Esophagus muscularis mucosa (tissue), 4 donors: ENCODE data around the gene B4GALT5.

ENCODE experiments used
- CTCF ChIP-seq, 3 experiments: fragments of 200-600 bp in 2 of 3; fragments of 450-650 bp in 1 of 3; sonication (generic) in 2 of 3; IDR thresholded peaks; one replicate each; pipeline ENCODE4 v1.5.1; 2017 to 2019; ENCODE audit warnings: antibody characterized with exemption in 3 of 3, mild to moderate bottlenecking in 2 of 3, moderate library complexity in 1 of 3
- EP300 ChIP-seq: sonication (generic); formaldehyde crosslinking; IDR thresholded peaks from one replicate; pipeline ENCODE4 v1.6.1; 2017; ENCODE audit warnings: antibody characterized with exemption
- POLR2A ChIP-seq: fragments of 450-650 bp; IDR thresholded peaks from one replicate; pipeline ENCODE4 v1.6.1; 2017; ENCODE audit warnings: antibody characterized with exemption, moderate library complexity, mild to moderate bottlenecking, low read depth
- POLR2AphosphoS5 ChIP-seq, 2 donors: sonication (generic); formaldehyde crosslinking; IDR thresholded peaks; one replicate each; pipeline ENCODE4 v1.6.1; 2017; ENCODE audit warnings: antibody characterized with exemption in 2 of 2

GRCh38 chr20:49758781-49759180 is 45.1 kb upstream of the B4GALT5 start:
- TF ChIP-seq CTCF (IDR thresholded peaks at IDR 0.05): no peak
- no peak for TF ChIP-seq EP300
- no peak for TF ChIP-seq POLR2A
- TF ChIP-seq POLR2AphosphoS5 (IDR thresholded peaks at IDR 0.05): no peak
